Astrocyte (in vitro differentiated cells and primary cell): Measurements from ENCODE around the gene NPTN.

Source experiments
- CTCF ChIP-seq: IDR thresholded peaks from 2 replicates; pipeline ENCODE4 v1.5.1; 2011; ENCODE audit warnings: low read depth, mild to moderate bottlenecking, inconsistent platforms, low read length, moderate library complexity; ENCODE audit not compliant: insufficient read depth
- EZH2 ChIP-seq: IDR thresholded peaks from 2 replicates; pipeline ENCODE4 v1.6.1; 2012; ENCODE audit warnings: mild to moderate bottlenecking, low read length, inconsistent platforms; ENCODE audit not compliant: insufficient read depth

- TF ChIP-seq CTCF (no peak), EZH2 (no peak)
Measured at GRCh38 chr15:73598530-73599160, 34.5 kb downstream of the NPTN start.
